ENCODE measurements around the gene PMS2.
"Not testable (repeated sequence)": the region's sequence is repeated elsewhere in the genome, so short reads cannot be mapped to it uniquely, and the experiment has no call there.

PMS2 gene

DNA sequence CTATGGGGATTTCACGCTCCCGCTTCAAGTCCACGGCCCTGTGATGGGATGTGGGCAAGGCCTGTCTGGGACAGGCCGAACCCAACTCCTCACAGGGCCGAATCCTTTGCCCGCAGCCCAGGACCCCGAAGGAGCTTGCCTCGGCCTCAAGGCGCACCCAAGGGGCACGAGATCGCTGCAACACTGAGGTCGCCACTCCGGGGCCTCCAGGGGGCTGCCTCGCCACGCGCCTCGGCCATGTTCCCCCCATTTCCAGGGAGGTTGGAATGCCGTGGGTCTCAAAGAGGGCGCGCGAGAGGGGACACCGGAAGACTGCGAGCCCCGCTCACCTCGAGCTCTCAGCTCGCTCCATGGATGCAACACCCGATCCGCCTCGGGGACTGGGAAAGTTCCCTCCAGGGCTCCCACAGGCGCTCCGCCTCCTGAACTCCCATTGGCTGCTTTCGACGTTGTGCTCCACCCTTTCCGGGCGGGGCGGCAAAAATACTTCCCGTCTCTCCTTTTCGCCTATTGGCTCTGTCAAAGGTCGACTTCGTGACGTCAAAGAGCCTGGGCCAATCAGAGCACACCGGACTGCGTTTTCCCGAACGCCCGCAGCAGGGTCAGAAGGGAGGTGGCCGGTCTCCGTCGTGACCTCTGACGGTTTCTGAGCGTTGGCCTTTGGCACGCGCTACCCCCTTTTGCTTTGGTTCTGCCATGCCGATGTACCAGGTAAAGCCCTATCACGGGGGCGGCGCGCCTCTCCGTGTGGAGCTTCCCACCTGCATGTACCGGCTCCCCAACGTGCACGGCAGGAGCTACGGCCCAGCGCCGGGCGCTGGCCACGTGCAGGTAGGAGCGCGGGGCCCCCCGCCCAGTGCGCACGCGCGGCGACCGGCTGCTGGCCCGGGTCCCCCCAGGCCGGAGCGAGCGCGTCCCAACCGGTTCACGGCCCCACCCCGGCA is at the start of gene PMS2, which contains the start of gene AIMP2:
PMS2 (minus strand) TSS at position 382 of the 944 bp plus-strand sequence; CDS start at position 352, 30 bp downstream.
AIMP2 (plus strand) TSS at position 605 of the 944 bp plus-strand sequence; CDS start at position 697, 92 bp downstream.
- DNase-seq (ENCODE audit: low read depth): peak; percentile 96

GRCh38 chr7:6057316-6058129 is 48.7 kb upstream of the PMS2 start:
- no peak for DNase-seq (ENCODE audit: low read depth)

DNA sequence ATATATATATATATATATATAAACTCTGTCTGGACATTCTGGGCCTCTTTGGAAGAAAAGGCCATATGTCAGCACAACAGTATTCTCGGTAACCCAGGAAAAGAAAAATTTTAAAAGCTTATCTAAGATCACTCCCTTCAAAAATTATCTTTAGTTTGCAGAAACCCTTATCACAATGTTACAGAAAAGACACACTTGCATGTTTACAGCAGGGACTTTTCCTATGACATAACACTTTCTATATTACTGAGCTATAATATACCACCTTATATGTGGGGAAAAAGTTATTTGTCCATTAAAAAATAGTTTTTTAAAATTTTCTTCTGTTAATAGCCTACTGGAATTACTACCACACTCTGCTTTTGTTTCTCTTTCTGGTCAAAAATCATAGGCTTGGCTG is 47.8 kb upstream of the PMS2 start:
- no peak for DNase-seq (ENCODE audit: low read depth)

GRCh38 chr7:6051185-6051584 is 42.3 kb upstream of the PMS2 start:
- not testable (repeated sequence) for DNase-seq (ENCODE audit: low read depth)

DNA sequence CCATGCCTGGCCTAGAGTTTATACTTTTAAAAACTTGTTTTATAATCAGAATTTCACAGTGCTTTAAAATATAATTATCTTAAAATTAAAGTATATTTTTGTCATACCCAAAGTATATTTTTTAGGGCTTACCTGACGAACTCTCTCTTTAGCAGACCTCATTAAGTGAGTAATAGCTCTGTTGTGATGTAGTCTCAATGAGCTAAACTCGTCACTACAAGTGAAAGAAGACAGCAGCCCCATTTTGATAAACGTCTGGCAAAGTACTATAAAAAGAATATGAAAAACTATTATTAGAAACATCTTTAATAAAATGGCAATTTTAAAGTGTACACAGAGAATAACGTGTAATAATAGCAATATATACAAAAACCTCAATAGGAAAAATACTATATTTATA is 40.9 kb upstream of the PMS2 start:
- no peak for DNase-seq (ENCODE audit: low read depth)

DNA sequence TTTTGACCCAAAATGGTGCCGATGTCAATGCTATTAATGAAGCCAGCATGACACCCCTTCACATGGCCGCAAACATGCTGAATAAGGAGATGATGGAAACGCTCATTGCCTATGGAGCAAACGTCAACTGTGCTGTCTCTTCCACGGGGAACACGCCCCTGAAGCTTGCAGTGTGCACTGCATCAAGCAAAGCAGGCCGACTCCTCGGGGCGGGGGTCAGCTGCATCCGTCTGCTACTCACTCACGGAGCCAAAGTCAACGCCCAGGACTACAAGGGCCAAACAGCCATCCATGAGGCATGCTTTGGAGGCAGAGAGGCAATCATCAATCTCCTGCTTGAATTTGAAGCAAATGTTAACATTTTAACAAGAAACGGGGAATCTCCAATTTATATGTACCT is 26.8 kb upstream of the PMS2 start:
- DNase-seq (ENCODE audit: low read depth): no peak

DNA sequence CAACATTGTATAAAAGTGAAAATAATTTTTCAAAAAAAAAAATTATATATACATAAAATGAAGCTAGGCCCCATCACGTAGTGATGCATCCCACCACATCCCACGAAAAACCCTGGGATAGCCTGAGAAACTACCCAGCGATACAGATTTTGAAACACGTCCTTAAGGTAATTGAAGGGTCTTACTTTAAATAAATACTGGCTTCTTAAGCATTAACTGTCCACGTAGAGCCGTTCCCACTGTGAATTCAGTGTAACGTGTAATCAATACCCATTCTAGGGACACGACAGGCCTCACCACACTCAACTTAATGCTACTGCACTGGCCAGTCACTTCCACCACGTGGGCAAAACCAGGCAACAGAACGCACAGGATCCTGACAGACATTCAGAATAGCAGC is 26.3 kb upstream of the PMS2 start:
- DNase-seq (ENCODE audit: low read depth): no peak

DNA sequence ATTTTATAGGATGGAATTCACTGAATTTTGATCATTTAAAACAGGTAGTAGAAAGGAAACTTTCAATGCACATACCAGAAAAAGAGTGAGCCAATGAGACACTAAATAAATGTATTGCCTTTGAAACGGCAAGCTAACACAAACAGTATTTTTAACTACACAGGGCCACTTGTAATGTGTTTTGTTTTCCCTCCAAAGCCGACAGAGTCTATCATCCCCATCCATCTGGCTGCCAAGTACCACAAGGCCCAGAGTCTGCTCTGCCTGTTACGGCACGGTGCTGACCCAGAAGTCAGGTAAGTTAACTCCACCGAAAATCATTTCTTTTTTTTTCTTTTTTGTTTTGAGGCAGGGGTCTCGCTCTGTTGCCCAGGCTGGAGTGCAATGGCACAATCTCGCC is 23.8 kb upstream of the PMS2 start:
- no peak for DNase-seq (ENCODE audit: low read depth)

DNA sequence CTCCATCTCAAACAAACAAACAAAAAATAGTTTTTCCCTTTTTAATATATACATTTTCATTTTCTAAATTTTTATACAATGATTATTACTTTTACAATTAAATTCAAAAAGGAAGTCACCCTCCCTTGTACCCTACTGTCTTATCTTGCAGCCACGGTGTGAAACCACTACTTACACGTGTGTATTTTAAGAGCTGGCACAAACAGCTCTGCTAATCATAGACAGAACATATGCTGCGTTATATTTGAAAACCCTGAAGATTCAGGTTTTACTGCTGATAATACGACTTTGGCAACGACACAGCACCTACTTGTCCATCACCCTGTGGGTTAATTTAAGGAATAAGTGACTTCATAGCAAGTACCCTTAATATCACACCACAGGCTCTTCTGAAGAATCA is 23.3 kb upstream of the PMS2 start:
- no peak for DNase-seq (ENCODE audit: low read depth)

DNA sequence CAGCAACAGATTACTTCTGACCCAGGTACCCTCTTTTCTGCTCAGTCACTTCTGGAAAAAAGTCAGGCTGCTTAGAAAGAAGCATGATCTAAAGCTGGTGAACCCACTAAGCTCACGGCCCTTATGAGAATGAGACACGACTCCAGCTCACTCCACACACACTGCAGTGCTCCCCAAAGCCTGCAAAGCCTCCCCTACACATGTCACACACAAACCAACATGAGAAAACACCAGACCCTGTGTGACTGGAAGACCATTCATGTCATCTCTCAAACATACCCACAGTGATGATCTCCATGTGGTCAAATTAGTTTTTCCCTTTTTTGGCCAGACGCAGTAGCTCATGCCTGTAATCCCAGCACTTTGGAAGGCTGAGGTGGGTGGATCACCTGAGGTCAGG is 22.7 kb upstream of the PMS2 start:
- DNase-seq (ENCODE audit: low read depth): no peak

GRCh38 chr7:6030988-6031387 is 22.1 kb upstream of the PMS2 start, which contains the start of gene ANKRD61:
Gene ANKRD61, plus strand, starts transcription at chr7:6031376. Its CDS starts 0 bp downstream, at chr7:6031376.
- no peak for DNase-seq (ENCODE audit: low read depth)

DNA sequence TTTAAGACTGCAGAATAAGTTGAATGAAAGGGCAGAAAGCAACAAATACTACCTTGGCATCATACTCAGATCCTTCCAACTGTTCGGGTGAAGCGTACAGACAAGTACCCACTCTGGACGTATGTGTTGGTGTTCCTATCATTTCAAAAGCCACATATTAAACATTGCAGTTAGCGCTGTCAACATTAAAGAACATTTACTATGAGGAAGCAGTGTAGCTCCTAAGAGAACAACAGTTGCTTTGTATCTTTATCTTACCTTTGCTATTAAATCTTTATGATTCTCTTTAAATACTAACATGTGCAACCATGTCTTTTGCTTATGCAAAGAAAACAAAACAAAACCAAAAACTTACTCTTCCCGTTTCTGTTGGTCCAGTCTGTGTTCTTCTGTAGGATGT is 19.7 kb upstream of the PMS2 start:
- DNase-seq (ENCODE audit: low read depth): no peak

- no peak for DNase-seq (ENCODE audit: low read depth)
These were observed 19.0 kb upstream of the PMS2 start for GRCh38 chr7:6027806-6028365.

DNA sequence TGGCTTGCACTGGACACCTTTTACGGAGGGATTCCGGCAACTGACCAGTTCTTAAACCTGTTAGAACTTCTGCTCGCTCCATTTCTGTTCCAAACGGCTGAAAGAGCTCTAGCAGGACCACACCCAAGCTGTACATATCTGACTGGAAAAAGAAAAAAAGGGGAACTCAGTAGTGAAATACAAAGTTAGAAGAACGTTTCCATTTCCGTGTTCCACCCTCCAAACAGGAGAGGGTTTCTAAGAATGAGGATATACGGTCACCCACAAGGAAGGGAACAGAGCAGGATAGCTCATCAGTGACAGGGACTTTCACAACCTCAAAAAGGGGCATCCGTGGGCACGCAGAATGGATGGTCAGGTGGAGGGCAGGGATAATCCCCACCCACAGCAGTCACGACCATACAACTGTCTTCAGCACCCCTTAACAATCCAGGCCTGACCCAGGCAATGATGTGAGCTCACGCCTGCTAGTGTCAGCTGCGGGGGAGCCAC is 18.0 kb upstream of the PMS2 start:
- no peak for DNase-seq (ENCODE audit: low read depth)

DNA sequence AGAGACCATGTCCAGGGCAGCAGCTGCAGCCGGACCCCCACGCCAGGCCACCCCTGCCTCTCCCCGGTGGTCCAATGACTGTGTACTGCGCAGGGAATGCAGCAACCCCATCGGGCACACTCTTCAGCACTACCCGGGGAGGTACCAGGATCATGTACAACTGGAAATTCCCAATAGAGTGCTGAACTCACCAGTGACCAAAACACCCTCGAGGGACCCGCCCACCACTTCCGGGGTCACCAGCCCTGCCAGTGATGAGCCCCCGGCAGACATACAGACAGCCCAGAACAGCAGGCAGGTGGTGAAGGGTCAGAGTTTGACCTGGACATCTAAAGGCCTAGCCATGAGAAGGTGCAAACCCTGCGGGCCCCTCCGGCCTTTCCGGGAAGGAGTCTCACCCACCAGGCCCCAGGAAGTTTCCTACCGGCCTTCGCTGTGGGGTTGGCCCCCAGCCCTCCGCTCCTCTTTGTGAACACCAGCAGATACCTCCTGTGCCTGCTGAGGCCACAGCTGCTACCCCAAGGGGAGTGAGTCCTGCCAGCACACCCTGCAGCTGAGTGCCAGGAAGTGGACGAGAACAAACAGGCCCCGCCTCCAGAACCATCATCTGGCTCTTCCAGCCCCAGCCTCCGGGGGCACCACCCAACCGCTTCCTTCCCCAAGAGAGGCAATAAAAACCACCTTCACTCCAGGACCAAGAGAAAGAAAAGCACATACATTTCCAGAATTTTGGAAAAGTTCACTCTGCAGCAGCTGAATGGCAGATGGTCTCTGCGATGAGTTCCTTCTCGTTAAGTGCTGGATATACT is 17.4 kb upstream of the PMS2 start:
- peak; percentile 41 for DNase-seq (ENCODE audit: low read depth)

GRCh38 chr7:6023974-6024435 is 15.2 kb upstream of the PMS2 start:
- DNase-seq (ENCODE audit: low read depth): no peak

- DNase-seq (ENCODE audit: low read depth): no peak
These were observed 13.9 kb upstream of the PMS2 start for GRCh38 chr7:6022707-6023106.

DNA sequence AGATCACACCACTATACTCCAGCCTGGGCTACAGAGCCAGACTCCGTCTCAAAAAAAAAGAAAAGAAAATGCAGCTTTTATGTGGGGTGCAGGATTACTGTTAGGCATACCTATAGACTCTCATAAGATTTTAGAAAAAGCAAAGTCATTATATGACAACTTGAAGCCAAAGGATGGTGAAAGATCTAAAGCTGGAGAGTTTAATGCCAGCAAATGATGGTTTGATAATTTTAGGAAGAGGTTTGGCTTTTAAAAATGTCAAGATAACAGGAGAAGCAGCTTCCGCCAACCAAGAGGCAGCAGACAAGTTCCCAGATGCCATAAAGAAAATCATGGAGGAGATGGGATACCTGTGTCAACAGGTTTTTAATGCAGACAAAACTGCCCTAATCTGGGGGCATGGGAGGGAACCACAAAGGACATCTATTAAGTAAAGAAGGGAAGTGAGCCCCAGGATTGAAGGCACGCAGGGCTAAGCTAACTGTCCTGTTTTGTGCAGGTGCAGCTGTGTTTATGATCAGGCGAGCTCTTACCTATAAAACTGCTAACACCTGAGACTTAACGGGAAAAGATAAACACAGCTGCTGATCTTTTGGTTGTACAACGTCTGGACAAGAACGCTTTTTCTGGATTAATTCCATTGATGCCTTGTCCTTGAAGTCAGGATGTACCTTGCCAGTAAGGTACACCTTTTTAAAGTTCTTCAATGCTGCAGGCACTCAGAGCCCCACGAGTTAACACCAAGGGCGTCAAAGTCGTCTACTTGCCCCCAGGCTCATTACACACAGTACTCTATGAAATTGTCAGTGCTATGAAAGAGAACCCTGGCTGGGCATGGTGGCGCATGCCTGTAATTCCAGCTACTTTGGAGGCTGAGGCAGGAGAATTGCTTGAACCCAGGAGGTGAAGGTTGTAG is 11.8 kb upstream of the PMS2 start:
- DNase-seq (ENCODE audit: low read depth): no peak

GRCh38 chr7:6016653-6016966 is 7.8 kb upstream of the PMS2 start:
- DNase-seq (ENCODE audit: low read depth): no peak

DNA sequence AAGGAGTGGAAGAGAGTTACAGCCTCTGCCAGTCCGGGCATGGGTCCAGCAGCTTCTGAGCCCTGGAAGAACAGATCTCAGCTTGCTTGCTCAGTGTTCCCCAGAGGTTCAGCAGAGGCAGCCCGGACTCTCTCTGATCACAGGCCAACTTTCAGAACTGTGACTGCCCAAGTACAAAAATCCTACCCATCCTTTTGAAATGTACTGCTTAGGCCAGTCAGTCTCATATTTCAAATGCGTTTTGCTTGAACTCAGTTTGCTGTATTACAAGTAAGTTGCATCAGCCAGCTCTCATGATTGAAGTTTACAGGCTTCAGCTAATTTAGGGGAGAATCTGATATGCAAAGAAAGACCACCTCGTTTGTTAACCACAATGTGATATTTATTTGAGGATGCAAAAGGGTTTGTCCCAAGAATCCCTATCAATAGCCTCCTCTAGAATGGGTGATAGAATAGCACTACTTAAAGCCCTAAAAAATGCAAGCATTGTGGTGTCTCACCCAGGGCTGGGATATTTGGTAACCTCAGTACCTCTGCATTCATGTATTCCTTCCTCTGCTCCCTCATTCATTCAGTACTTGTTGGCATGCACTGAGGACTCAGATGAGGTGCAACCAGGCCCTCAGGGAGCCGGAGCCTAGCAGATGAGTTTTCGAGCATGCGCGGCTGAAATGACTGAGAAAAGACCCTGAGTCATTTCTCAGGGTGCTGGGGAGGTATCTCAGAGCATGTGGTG is 7.2 kb upstream of the PMS2 start:
- DNase-seq (ENCODE audit: low read depth): no peak

Data from activated gamma-delta T cell treated with anti-CD3 and anti-CD28 coated beads, Interleukin-2, amount 50 U/mL, for 16 hours (primary cell).